HG03095 (cell line): ENCODE data around the gene NBEAL2.
"Not testable (repeated sequence)": the region's sequence is repeated elsewhere in the genome, so short reads cannot be mapped to it uniquely, and the experiment has no call there.

ENCODE experiments used
- ATAC-seq: cut with Tn5 transposase; IDR thresholded peaks from one replicate; pipeline ENCODE4 v1.9.1; 2021; ENCODE audit warnings: moderate library complexity; ENCODE audit not compliant: unreplicated experiment

Gene NBEAL2

DNA sequence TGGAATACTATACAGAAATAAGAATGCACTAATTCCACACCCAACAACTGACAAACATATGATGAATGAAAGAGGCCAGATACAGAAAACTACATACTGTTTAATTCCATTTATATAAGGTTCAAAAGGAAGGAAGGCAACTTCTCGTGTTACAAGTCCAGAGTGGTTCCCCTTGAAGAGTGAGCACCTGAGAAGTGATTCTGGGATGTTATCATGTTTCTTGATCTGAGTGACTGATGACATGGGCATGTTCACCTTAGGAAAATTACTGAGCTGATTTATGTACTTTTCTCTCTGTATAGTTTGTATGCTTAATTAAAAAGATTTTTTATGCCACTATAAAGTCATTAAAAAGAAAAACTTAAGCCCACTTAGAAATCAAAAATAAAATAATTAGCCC is 16.5 kb upstream of the NBEAL2 start:
- ATAC-seq, result no peak

DNA sequence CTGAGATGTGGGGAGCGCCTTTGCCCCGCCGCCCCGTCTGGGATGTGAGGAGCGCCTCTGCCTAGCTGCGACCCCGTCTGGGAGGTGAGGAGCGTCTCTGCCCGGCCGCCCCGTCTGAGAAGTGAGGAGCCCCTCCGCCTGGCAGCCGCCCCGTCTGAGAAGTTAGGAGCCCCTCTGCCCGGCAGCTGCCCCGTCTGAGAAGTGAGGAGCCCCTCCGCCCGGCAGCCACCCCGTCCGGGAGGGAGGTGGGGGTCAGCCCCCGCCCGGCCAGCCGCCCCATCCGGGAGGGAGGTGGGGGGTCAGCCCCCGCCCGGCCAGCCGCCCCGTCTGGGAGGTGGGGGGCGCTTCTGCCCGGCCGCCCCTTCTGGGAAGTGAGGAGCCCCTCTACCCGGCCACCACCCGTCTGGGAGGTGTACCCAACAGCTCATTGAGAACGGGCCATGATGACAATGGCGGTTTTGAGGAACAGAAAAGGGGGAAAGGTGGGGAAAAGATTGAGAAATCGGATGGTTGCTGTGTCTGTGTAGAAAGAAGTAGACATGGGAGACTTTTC is 15.4 kb upstream of the NBEAL2 start:
- ATAC-seq, result not testable (repeated sequence)

DNA sequence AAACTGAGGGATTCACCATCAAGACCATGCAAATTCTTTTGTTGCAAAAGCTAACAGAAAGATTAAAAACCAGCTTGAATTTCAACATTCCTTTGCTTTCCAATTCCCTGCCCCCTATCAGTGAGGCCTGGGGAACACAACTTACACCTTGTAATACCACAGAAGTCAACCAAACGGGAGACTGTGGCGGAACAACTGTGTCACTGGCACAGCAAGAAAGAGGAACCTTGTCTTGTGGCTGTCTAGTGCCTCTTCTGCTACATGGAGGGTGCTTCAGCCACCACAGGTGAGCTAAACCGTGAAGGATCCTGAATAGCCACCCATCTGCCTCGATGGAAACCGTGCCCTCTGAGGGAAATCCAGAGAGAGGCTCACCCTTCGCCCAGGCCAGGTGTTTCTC is 14.3 kb upstream of the NBEAL2 start:
- no peak for ATAC-seq

DNA sequence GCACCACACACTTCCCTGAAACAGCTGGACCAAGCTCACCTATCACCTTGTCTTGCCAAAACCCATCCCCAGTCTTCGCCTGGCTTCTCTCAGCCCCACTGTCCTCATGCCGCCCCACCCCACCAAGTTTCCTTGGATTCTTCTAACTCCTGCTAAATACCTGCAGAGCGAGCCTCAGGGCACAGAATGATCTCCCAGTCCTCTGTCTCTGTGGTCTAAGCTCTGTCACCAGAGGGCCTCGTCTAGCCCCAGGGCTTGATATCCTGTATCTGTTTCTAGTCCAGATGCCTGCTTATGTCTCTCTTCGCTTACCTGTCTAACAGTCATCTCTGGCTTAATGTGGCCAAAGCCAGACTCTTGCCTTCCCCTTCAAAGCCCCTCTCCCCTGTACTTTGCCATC is 12.7 kb upstream of the NBEAL2 start:
- no peak for ATAC-seq

- ATAC-seq, result no peak
Observed at GRCh38 chr3:46968783-46969428, 10.6 kb upstream of the NBEAL2 start.

DNA sequence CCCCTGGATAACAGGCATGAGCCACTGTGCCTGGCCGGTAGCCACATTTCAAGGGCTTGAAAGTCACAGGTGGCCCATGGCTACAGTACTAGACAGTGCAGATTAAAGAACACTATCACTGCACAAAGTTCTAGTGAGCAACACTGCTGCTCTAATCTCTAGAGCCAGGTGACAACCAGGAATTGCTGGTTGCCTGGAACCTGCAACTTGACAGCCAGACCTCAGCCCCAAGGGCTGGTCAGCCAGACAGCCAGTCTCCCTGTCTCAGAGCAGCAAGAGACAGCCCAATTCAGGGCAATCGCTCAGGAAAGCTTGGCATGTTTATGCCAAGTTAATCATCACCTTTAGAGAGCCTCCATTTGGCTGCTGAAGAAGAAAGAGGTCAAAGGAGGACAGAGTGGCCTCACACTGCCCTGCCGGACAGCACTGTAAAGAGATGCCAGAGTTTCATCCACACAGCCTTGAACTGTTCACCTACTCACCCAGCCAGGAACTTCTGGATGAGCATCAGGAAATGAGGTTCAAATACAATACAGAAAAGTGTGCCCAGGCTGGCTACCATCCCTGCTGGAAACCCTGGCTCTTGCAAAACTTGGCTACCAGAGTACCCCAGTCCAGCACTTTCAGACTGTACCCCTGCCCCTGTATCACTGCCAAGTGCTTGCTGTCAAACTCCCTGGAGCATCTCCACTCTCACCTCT is 8.9 kb upstream of the NBEAL2 start:
- no peak for ATAC-seq

- ATAC-seq, result no peak
Observed at GRCh38 chr3:46971151-46971550, 8.3 kb upstream of the NBEAL2 start.

DNA sequence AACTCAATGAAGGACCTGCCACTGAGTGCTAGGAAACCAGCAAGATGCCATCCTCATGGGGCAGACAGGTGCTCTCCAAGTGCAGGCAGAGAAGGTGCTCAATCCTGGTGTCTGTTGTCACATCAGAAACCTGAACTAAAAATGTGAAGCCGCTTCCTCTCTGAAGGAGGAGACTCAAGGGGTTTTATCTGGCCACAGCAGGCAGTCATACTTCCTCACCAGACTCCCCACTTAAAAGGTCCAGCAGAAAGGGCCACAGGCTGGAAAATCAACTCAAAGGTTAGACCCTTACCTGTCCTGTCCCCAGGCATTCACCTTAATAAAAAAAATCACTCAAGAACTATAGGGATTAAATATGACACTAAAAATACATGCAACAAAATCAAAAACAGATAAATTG is 7.7 kb upstream of the NBEAL2 start:
- ATAC-seq, result no peak

- no peak for ATAC-seq
Observed at GRCh38 chr3:46972396-46972795, 7.1 kb upstream of the NBEAL2 start.

- ATAC-seq, result no peak
Observed at GRCh38 chr3:46974421-46975171, 4.9 kb upstream of the NBEAL2 start.

DNA sequence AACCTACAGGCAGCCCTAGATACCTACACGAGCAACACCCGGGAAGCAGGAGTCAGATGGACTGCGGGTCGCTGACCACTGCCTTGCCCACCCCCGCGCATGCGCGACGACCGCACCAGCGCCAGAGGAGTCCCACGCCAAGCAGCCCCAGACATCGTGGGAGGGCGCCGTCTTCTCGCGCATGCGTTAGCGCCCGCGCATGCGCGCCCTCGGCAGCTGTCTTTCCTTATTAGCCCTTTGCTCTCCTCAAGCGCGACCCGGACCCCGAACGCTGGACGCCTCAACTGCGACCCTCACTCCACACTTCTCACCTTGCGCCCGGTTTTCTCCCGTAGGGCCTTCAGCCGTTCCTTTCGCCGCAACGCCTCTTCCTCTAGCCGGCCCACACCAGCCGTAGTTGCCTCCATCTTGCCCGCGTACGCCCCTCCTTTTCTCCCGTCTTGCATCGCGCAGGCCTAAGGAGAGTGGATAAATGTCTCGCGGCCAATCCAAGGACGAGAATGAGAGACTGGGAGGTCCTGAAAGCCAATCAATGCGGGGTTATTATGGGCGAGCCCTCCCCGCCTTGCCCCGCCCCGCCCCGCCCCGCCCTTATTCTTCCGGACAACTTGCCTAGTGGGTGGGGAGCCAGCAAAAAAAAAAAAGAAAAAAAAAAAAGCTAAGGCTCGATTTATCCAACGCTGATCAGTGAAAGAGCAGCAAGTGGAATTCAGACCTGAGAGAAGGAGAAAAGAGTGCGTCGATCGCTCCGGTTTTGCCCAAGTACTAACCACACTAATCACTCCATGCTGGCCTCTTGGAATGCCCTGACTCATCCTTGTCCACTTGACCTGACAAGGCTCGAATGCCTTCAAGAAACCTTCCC is 2.9 kb upstream of the NBEAL2 start, which contains the start of gene CCDC12:
TSS of gene CCDC12 (minus strand) at position 420 of the 865 bp plus-strand sequence. CDS start at position 407, 13 bp downstream.
- ATAC-seq, result peak; percentile 50

- no peak for ATAC-seq
Observed at GRCh38 chr3:46977811-46978195, 1.7 kb upstream of the NBEAL2 start.

DNA sequence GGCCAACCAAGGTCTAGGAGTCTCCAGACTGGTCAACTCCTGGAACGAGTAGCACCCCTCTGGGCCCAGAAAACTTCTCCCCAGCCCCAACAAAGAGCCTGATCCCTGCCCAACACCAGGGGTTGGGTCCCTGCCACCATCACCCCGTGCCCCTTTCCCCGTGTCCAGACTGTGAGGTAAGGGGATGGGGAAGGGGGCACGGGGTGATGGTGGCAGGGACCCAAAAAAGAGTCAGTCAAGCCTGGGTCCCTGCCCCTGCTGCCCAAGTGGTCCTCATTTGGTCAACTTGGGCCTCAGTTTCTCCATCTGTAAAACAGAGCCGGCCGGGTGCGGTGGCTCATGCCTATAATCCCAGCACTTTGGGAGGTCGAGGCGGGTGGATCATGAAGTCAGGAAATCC is 1.1 kb upstream of the NBEAL2 start:
- ATAC-seq, result no peak

GRCh38 chr3:46979958-46980497 is 562 bp downstream of the NBEAL2 start:
- ATAC-seq, result no peak

- no peak for ATAC-seq
Observed at GRCh38 chr3:46981932-46982471, 2.5 kb downstream of the NBEAL2 start.

DNA sequence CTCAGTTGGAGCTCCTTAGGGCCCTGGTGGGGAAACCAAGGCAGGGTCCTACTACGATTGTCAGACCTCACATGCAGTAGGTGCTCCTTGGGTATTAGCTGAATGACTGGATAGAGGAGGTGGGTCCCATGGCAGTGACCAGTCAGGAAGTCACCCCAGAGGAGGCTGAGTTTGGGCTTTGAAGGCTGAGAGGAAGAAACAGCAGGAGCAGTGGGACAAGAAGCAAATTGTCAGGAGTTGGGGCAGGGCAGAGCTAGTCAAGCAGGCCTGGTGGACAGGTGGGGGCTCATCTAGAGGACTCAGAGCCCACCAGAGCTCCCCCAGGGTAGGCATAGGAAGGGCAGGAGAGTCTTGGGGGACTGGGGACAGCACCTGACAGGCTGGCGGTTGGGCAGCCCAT is 3.1 kb downstream of the NBEAL2 start:
- ATAC-seq, result no peak

DNA sequence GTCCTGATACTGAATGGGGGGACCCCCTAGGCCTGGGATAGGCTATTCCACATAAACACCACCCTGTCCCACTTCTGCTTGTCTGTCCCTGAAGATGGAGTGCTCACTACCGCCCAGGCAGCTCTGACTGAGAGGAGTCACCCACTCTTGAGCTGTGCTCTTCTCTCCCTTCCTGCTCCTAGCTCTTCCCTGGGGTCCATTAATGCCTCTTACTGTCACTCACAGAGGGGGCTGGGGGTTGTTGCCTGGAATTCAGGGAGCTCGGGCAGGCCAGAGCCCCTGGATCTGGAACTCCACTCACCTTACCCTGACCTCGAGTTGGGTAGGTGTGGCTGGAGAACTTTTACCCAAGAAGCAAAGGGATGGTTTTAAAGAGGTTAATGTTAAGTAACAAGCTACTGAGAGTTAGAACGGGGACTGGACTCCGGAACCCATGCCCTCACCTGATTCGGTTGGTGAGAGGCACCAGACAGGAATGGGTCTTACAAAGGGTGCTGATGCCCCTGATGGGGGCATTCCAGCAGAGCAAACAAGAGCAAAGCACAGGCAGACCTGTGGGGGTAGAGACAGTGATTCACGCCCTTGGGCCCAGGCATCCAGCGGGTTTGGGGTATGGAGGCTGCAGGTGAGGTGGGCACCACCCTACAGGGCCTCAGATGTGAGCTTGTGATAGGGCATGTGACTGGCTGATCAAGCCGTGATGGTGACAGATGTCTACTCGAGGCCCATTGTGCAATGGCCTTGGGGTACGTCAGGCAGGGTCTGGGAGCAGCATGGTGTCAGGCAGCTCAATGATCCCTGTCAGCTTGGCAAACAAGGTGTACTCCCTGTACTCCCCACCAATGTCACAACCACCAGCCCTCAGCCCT is 5.4 kb downstream of the NBEAL2 start:
- ATAC-seq, result no peak

GRCh38 chr3:46985588-46985987 is 6.1 kb downstream of the NBEAL2 start:
- no peak for ATAC-seq

DNA sequence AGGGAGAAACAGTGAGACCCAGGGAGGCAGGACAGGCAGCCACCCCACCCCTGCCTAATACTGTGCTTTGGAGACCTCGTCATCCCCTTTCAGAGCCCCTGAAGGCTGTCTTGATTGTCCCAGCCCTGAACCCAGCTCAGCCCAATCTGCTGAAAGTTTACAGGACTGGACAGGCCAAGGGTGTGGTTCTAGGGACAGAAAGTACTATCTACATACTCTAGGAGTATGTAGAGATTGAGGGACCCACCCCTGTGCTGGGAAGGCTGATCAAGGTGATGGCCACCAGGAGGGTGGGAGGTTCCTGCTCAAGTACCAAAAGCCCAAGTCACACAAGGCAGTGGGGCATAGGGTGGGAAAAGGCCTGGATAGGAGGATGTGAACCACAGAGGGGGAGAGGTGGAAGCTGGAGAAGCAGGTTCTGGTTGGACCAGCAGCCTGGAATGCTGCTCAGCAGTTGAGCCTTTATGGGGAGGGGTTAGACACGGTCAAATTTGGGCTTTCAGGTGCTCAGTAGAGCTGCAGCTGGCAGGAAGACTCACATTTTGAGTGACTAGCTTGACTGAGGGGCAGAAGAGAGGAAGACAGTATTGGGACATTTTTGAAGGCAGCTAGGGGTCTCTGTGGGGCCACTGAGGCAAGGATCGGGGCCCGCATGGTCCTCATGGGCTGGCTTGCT is 6.7 kb downstream of the NBEAL2 start:
- ATAC-seq, result no peak
